ENCODE measurements around the gene NHERF2. TPM values are rescaled to one million over a fixed set of nuclear protein-coding genes. Genes with fewer than 3 reads are reported as not detected.
A peak's percentile ranks its signal among the peaks of the same experiment; 100 is the strongest.
"Not testable (repeated sequence)": the region's sequence is repeated elsewhere in the genome, so short reads cannot be mapped to it uniquely, and the experiment has no call there.

The NHERF2 gene
- total RNA-seq, 1 donor from 2014 or later: 78.8 TPM

DNA sequence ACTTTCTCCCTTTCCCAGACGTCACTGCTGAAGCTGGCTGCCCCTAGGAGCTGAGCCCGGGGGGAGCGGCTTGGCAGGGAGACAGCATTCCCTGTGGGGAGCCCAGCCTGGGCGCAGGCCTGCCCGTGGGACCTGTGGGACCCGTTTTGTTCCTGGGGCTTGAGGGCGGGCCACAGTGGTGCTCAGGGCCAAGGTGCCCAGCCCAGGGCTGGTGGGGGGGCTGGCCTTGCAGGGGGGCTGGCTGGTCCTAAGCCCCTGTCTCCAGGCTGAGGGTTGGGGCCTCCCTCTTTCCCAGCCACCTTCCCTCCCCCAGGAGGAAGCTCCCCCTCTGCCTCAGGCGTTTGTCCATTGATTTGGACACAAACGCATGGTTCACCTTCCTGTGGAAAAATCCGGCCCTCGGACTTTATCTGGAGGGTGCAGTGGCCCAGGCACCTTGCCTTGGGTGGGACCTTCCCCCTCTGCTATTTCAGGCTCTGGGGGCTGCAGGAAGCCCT, 4.4 kb downstream of the NHERF2 start:
- Mint-ChIP-seq H3K27me3 (ENCODE audit: unreplicated experiment) (peaks cover 6% of the 10 kb centered on the region), H3K4me3 (ENCODE audit: unreplicated experiment) (no peak overlapping the region), H3K36me3 (ENCODE audit: low read depth, unreplicated experiment) (no peaks in the 10 kb centered on the region), H3K27ac (ENCODE audit: unreplicated experiment) (no peak overlapping the region), H3K9me3 (ENCODE audit: unreplicated experiment) (no peaks in the 10 kb centered on the region), H3K4me1 (ENCODE audit: unreplicated experiment) (peaks cover 13% of the 10 kb centered on the region)
- TF ChIP-seq, protein P1, sequence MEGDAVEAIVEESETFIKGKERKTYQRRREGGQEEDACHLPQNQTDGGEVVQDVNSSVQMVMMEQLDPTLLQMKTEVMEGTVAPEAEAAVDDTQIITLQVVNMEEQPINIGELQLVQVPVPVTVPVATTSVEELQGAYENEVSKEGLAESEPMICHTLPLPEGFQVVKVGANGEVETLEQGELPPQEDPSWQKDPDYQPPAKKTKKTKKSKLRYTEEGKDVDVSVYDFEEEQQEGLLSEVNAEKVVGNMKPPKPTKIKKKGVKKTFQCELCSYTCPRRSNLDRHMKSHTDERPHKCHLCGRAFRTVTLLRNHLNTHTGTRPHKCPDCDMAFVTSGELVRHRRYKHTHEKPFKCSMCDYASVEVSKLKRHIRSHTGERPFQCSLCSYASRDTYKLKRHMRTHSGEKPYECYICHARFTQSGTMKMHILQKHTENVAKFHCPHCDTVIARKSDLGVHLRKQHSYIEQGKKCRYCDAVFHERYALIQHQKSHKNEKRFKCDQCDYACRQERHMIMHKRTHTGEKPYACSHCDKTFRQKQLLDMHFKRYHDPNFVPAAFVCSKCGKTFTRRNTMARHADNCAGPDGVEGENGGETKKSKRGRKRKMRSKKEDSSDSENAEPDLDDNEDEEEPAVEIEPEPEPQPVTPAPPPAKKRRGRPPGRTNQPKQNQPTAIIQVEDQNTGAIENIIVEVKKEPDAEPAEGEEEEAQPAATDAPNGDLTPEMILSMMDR (IDR thresholded peaks at IDR 0.05; ENCODE audit: unreplicated experiment): no peak
- no peak for DNase-seq (ENCODE audit: low spot score)

DNA sequence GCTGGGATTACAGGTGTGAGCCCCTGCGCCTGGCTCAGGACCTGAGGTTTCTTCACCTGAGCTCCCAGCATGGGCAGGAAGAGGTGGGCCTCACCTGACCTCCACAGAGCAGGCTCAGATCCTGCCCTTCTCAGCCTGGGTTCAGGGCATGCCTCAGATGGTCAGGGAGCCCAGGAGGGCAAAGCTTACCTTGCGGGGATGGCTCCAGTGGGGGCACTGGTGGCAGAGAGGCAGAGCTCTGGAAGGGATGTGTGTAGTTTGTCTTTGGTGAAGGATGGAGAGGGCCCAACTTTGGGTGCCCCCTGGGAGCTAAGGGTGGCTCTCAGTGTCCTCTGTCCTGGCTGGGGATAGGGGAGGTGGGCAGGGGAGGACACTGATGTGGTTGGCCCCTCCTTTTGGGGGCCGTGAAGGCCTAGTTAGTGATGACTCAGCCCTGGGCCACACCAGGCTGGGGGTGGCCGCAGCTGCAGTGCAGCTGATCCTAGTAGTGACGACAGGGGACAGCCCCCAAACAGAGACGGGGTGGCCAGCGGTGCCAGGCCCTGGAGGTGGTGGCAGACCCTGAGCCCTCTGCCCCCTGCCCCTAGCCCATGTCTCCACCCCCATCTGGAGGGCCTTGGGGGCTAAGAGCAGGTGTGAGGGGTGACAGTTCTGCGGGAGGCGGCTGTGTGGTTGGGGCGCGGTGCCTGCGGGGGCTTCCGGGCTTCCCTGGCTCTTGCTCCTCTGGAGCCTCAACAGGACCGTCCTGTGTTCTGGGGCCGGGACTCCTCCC, 5.8 kb downstream of the NHERF2 start:
- TF ChIP-seq, protein P1 (IDR thresholded peaks at IDR 0.05; ENCODE audit: unreplicated experiment): no peak
- no peak for DNase-seq (ENCODE audit: low spot score)
- no peaks in the 10 kb centered on the region for H3K36me3 Mint-ChIP-seq (ENCODE audit: low read depth, unreplicated experiment)
- no peak overlapping the region for H3K27ac Mint-ChIP-seq (ENCODE audit: unreplicated experiment)
- peaks cover 11% of the 10 kb centered on the region for H3K4me1 Mint-ChIP-seq (ENCODE audit: unreplicated experiment)
- peak overlapping the region; percentile 31 for H3K4me3 Mint-ChIP-seq (ENCODE audit: unreplicated experiment)
- H3K27me3 Mint-ChIP-seq (ENCODE audit: unreplicated experiment): peaks cover 4% of the 10 kb centered on the region
- H3K9me3 Mint-ChIP-seq (ENCODE audit: unreplicated experiment): no peaks in the 10 kb centered on the region

DNA sequence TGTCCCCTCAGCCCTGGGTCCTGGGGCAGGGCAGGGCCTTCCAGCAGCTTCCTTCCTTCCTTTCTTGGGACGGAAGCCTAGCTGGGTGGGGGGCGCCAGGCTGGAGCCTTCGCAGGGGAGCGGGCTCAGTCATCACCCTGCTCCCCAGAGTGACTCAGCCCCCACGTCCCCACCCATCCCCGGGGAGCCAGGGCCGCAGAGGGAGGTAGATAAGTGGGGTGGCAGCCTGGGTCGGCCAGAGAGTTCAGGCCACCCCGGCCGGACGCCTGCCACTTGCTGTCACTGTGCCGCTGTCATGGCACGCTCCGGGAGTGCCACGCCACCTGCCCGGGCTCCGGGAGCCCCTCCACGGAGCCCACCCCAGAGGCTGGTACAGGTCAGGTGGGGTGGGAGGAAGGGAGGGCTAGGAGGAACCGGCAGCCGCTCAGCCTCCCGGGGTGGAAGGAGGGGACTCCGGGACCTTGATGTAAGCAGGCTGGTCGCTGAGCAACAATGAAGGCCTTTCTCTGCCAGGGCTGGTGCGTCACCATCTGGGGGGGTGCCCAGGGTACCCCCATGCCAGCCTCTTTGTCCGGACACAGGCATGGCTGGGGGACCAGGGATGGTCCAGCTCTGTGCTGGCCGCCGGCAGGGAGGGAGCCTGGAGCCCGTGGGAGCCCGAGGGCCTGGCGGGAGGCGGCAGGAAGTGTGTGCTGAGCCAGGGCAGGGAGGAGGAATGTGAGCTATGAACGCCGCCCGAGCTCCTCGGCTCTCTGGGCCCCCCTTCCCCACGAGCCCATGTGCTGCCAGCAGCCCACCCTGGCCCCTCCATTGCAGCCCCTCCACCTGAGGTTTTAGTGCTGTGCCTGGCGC, 6.6 kb downstream of the NHERF2 start:
- TF ChIP-seq, protein P1 (IDR thresholded peaks at IDR 0.05; ENCODE audit: unreplicated experiment): no peak
- Mint-ChIP-seq H3K4me3 (ENCODE audit: unreplicated experiment) (no peak overlapping the region), H3K27me3 (ENCODE audit: unreplicated experiment) (peaks cover 4% of the 10 kb centered on the region), H3K27ac (ENCODE audit: unreplicated experiment) (no peak overlapping the region), H3K36me3 (ENCODE audit: low read depth, unreplicated experiment) (no peaks in the 10 kb centered on the region), H3K9me3 (ENCODE audit: unreplicated experiment) (no peaks in the 10 kb centered on the region), H3K4me1 (ENCODE audit: unreplicated experiment) (peaks cover 9% of the 10 kb centered on the region)
- DNase-seq (ENCODE audit: low spot score): no peak

DNA sequence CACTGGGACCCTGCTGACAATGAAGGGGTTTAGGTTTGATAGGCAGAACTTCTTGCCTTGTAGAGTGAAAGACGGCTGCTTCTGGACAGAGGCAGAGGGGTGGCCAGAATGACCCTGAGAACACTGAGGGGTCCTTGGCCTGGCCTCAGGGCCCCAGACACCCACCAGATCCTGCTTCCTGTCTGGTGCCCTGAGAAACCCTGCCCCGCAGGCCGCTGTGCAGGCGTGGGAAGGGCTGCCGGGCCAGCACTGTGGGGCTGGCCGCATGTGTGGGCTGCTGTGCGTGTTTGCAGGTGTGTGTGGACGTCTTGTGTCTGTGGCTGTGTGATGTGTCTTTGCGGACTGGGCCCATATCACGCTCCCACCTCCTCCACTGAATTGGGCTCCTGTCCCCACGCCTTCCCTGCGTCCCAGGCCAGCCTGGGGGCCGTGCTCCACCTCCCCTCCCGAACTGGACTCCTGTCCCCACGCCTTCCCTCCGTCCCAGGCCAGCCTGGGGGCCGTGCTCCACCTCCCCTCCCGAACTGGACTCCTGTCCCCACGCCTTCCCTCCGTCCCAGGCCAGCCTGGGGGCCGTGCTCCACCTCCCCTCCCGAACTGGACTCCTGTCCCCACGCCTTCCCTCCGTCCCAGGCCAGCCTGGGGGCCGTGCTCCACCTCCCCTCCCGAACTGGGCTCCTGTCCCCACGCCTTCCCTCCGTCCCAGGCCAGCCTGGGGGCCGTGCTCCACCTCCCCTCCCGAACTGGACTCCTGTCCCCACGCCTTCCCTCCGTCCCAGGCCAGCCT, 7.4 kb downstream of the NHERF2 start:
- H3K27ac Mint-ChIP-seq (ENCODE audit: unreplicated experiment): not testable (repeated sequence)

More for the DNA sequence above, 7.4 kb downstream of the NHERF2 start:
- not testable (repeated sequence) for H3K27me3 Mint-ChIP-seq (ENCODE audit: unreplicated experiment); H3K36me3 Mint-ChIP-seq (ENCODE audit: low read depth, unreplicated experiment); H3K4me3 Mint-ChIP-seq (ENCODE audit: unreplicated experiment); DNase-seq (ENCODE audit: low spot score); H3K4me1 Mint-ChIP-seq (ENCODE audit: unreplicated experiment); H3K9me3 Mint-ChIP-seq (ENCODE audit: unreplicated experiment)
